Prostate gland (tissue), 2 donors: Measurements from ENCODE around the gene NFIX. TPM values are rescaled to one million over a fixed set of nuclear protein-coding genes. Genes with fewer than 3 reads are reported as not detected.

Experiments used
- DNase-seq: peaks from one replicate; pipeline ENCODE4 v3.0.0-alpha.2; 2019; ENCODE audit warnings: low spot score
- H3K27ac ChIP-seq, 2 donors: fragments of 200-600 bp; sonication (generic); 2 replicates each; pipeline ENCODE4 v1.5.1; 2017 to 2019
- H3K27me3 ChIP-seq: fragments of 200-600 bp; sonication (generic); replicated peaks from 2 replicates; pipeline ENCODE4 v1.5.1; 2019; ENCODE audit not compliant: insufficient read depth
- H3K36me3 ChIP-seq, 2 donors: fragments of 200-600 bp; sonication (generic); 1 replicate in 1 of 2; 2 replicates in 1 of 2; pipeline versions ENCODE4 v1.5.1 to v1.8.1; 2017 to 2019
- H3K4me1 ChIP-seq: fragments of 200-600 bp; sonication (generic); replicated peaks from 2 replicates; pipeline ENCODE4 v1.5.1; 2019
- H3K4me3 ChIP-seq, 2 donors: fragments of 200-600 bp; sonication (generic); 2 replicates each; pipeline ENCODE4 v1.5.1; 2017 to 2019
- H3K9me3 ChIP-seq: fragments of 200-600 bp; sonication (generic); 2 replicates; pipeline ENCODE4 v1.5.1; 2017
- POLR2A ChIP-seq: fragments of 450-650 bp; IDR thresholded peaks from one replicate; pipeline ENCODE4 v1.6.1; 2016; ENCODE audit warnings: antibody characterized with exemption, mild to moderate bottlenecking
- POLR2AphosphoS5 ChIP-seq: sonication (generic); formaldehyde crosslinking; IDR thresholded peaks from one replicate; pipeline ENCODE4 v1.6.1; 2017; ENCODE audit warnings: antibody characterized with exemption
- WGBS: methylation state at CpG from one replicate; pipeline ENCODE4 v1.1.5; 2018; 5-methylcytosine and 5-hydroxymethylcytosine counted together
- intact Hi-C: fragments of 100-400 bp; cut with DNase I; formaldehyde crosslinking; loops from one replicate; pipeline ENCODE4 v1.14.2; 2022
- total RNA-seq, 2 donors: library from RNA; depleted of rRNA; stranded (reverse); fragments of >200 nt; gene quantifications; one replicate each; pipeline ENCODE4 v1.1.0, GENCODE V29; 2016
- TF ChIP-seq, protein P1 (sequence below), 4 experiments: fragments of 200-600 bp in 2 of 4; fragments of 450-650 bp in 2 of 4; sonication (generic) in 2 of 4; IDR thresholded peaks; 1 replicate in 3 of 4; 2 replicates in 1 of 4; pipeline ENCODE4 v1.5.1; 2016 to 2019; ENCODE audit warnings: antibody characterized with exemption in 4 of 4, mild to moderate bottlenecking in 2 of 4, moderate library complexity in 2 of 4

NFIX gene
- total RNA-seq, 2 donors from 2014 or later = 185 to 286 TPM

GRCh38 chr19:13097033-13097462 lies 101.8 kb downstream of the NFIX start:
- no peak for DNase-seq
- 57% methylated on average over 20 of the region's 20 CpGs for WGBS
- intact Hi-C loops = no loop called here
- H3K4me1 ChIP-seq = peaks cover 6% of the 10 kb centered on the region
- H3K27me3 ChIP-seq = no peaks in the 10 kb centered on the region
- TF ChIP-seq, protein P1, sequence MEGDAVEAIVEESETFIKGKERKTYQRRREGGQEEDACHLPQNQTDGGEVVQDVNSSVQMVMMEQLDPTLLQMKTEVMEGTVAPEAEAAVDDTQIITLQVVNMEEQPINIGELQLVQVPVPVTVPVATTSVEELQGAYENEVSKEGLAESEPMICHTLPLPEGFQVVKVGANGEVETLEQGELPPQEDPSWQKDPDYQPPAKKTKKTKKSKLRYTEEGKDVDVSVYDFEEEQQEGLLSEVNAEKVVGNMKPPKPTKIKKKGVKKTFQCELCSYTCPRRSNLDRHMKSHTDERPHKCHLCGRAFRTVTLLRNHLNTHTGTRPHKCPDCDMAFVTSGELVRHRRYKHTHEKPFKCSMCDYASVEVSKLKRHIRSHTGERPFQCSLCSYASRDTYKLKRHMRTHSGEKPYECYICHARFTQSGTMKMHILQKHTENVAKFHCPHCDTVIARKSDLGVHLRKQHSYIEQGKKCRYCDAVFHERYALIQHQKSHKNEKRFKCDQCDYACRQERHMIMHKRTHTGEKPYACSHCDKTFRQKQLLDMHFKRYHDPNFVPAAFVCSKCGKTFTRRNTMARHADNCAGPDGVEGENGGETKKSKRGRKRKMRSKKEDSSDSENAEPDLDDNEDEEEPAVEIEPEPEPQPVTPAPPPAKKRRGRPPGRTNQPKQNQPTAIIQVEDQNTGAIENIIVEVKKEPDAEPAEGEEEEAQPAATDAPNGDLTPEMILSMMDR (IDR thresholded peaks at IDR 0.05) = no peak
- TF ChIP-seq POLR2A (no peak), POLR2AphosphoS5 (no peak)
- H3K4me3 ChIP-seq = peak overlapping the region in 1 of 2 donors; percentile 12
- H3K9me3 ChIP-seq = no peaks in the 10 kb centered on the region
- H3K27ac ChIP-seq = peak overlapping the region; percentile 84 to 88
- H3K36me3 ChIP-seq = peaks cover 5 to 13% of the 10 kb centered on the region in 2 donors

DNA sequence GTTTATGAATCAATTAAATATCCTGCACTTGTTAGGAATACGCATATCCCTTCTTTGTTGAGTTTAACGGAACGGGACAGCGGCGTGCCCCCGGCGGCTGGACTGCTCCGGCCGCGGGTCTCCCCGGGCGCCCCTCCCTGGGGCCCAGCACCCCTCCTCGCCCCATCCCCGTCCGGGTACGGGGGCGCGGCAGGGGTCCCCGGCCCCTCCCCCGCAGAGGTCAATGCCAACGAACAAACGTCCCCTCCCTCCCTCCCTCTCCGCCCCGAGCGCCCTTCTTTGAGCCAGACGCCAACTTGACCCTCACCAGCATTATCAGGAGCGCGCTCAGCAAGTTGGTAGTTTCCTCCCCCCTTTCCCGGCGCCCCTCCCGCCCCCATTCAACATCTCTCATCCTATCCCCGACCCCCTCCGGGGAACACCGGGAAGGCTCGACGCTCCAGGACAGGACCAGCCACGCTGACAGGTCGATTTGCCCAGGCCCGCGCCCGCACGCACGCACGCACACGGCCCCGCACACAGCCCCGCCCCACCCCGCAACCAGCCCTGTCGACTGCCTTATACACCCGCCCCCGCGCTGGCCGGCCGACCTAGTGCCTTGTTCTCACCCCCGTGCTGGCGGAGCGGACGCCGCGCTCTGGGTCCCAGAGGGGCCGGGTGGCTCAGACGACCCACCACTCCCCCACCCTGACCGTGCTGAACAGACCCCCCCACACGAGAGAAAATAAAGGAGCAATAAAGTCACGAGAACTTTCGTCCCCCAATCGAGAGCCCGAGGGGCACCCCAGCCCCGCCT lies 102.4 kb downstream of the NFIX start:
- TF ChIP-seq POLR2A = no peak
- TF ChIP-seq, protein P1 (IDR thresholded peaks at IDR 0.05) = no peak
- no peak for TF ChIP-seq POLR2AphosphoS5
- Histone ChIP-seq H3K27ac (peak overlapping the region; percentile 84 to 88), H3K27me3 (no peaks in the 10 kb centered on the region), H3K4me1 (peaks cover 9% of the 10 kb centered on the region), H3K4me3 (peak overlapping the region; percentile 12 to 29), H3K36me3 (peaks cover 5 to 13% of the 10 kb centered on the region in 2 donors), H3K9me3 (no peaks in the 10 kb centered on the region)
- DNase-seq = no peak
- 22% methylated on average over 46 of the region's 69 CpGs for WGBS
- intact Hi-C loops = no loop called here

DNA sequence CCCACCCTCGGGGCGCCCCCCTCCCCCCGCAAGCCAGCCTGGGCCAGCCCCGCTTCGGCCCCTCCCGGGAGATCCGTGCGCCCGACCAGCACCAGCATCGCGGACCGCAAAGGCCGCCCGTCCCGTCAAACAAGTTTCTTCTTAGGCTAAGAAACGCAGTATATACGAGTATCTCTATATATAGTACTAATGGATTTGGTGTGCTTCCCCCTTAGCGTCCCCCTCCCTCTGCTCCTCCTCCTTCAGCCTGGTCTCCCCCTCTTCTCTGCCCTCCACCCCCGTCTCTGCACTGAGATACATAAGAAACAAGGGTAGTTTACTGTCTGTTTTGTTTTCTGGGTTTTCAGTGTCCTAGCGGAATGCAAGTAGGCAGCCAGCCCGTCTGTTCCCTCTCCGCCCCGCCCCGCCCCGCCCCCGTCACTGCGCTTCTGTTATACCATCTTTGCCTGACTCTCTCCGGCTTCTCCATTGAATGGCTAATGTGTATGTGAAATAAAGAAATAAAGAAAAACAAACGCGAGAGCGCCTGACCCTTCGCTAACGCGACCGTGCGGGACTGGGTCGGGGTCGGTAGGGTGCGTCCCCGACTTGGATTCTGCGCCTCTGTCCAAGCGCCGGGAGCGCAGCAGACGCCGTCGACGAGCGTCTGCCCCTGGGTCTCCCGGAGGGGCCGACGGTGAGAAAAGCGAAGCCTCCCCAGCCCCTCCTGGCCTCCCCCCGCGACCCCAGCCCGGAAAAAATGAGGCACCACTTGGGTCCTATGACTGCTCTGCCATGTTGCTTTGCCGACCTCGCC lies 103.2 kb downstream of the NFIX start:
- peak; percentile 38 for TF ChIP-seq POLR2AphosphoS5
- TF ChIP-seq, protein P1 (IDR thresholded peaks at IDR 0.05) = no peak
- TF ChIP-seq POLR2A = no peak
- DNase-seq = peak; percentile 64
- WGBS = 27% methylated on average over 57 of the region's 58 CpGs
- Histone ChIP-seq H3K9me3 (no peaks in the 10 kb centered on the region), H3K27me3 (no peaks in the 10 kb centered on the region), H3K36me3 (peaks cover 5 to 13% of the 10 kb centered on the region in 2 donors), H3K4me1 (peaks cover 9% of the 10 kb centered on the region), H3K27ac (peak overlapping the region; percentile 84 to 88), H3K4me3 (peak overlapping the region; percentile 12 to 29)
- intact Hi-C loops = no loop called here

- Histone ChIP-seq H3K27me3 (no peaks in the 10 kb centered on the region), H3K27ac (peak overlapping the region; percentile 84 to 88), H3K36me3 (peaks cover 5 to 12% of the 10 kb centered on the region in 2 donors), H3K9me3 (no peaks in the 10 kb centered on the region), H3K4me3 (peak overlapping the region; percentile 7 to 29), H3K4me1 (peaks cover 9% of the 10 kb centered on the region)
- WGBS = 51% methylated on average over 60 of the region's 77 CpGs
- intact Hi-C loops = no loop called here
- DNase-seq = no peak
- TF ChIP-seq POLR2A (no peak), POLR2AphosphoS5 (peak; percentile 19)
Observed at GRCh38 chr19:13099073-13099999, 104.1 kb downstream of the NFIX start.
